A549 (cell line): ENCODE data around the gene ZNF337. TPM values are rescaled to one million over a fixed set of nuclear protein-coding genes. Genes with fewer than 3 reads are reported as not detected.
A peak's percentile ranks its signal among the peaks of the same experiment; 100 is the strongest.

ENCODE experiments used
- ATAC-seq, 2 experiments: fragments of 200-7000 bp in 1 of 2; fragments of >200 bp in 1 of 2; cut with Nextera tagmentation in 1 of 2; cut with Tn5 transposase in 1 of 2; 3 replicates each; pipeline versions ENCODE4 v1.8.0 to v1.9.1; 2018 to 2020; ENCODE audit warnings: mild to moderate bottlenecking in 1 of 2, moderate library complexity in 1 of 2
- CTCF ChIA-PET: fragments of 300-600 bp; sonication (Branson Sonifier 250); formaldehyde crosslinking; extraction: SDS; loops from one replicate; lab custom pipeline; 2021; ENCODE audit warnings: antibody characterized with exemption, inconsistent platforms; lab: Yijun Ruan, JAX
- POLR2A ChIA-PET: fragments of 350-600 bp; formaldehyde crosslinking; extraction: SDS; loops from one replicate; lab custom pipeline; 2021; ENCODE audit warnings: antibody characterized with exemption, inconsistent platforms; lab: Yijun Ruan, JAX
- DNase-seq, 2 experiments: peaks; one replicate each; pipeline versions ENCODE4 v3.0.0 to v3.0.0-alpha.2; 2011 to 2016; ENCODE audit warnings: low read depth in 1 of 2, low spot score in 1 of 2
- FAIRE-seq: peaks from 2 replicates; lab custom pipeline; 2011; peaks lifted over from hg19 to GRCh38; lab: Jason Lieb, UNC
- H3K27ac ChIP-seq, 2 experiments: fragments of >200 bp; sonication (Bioruptor Twin); formaldehyde crosslinking; 3 replicates each; pipeline ENCODE4 v1.5.1; 2016 to 2017
- H3K4me1 ChIP-seq: fragments of >200 bp; sonication (Bioruptor Twin); formaldehyde crosslinking; 3 replicates; pipeline ENCODE4 v1.6.1; 2016
- H3K4me2 ChIP-seq: fragments of >200 bp; sonication (Bioruptor Twin); formaldehyde crosslinking; 3 replicates; pipeline ENCODE4 v1.6.1; 2016
- H3K4me3 ChIP-seq: fragments of >200 bp; sonication (Bioruptor Twin); formaldehyde crosslinking; 3 replicates; pipeline ENCODE4 v1.5.1; 2016
- H3K9me3 ChIP-seq: fragments of >200 bp; sonication (Bioruptor Twin); formaldehyde crosslinking; 3 replicates; pipeline ENCODE4 v1.6.1; 2016
- CBX8 ChIP-seq: fragments of 200-600 bp; sonication (generic); IDR thresholded peaks from 2 replicates; pipeline ENCODE4 v1.6.1; 2016
- CEBPB ChIP-seq, 2 experiments: fragments of >200 bp in 1 of 2; sonication (Bioruptor Twin) in 1 of 2; formaldehyde crosslinking in 1 of 2; IDR thresholded peaks; 2 replicates each; pipeline ENCODE4 v1.6.1; 2012 to 2016
- CHD2 ChIP-seq: fragments of 150-350 bp; IDR thresholded peaks from 2 replicates; pipeline ENCODE4 v1.6.1; 2014; ENCODE audit warnings: low read length; ENCODE audit not compliant: partially characterized antibody
- CHD4 ChIP-seq: fragments of 200-600 bp; sonication (generic); IDR thresholded peaks from 2 replicates; pipeline ENCODE4 v1.6.1; 2016; ENCODE audit warnings: antibody characterized with exemption, mild to moderate bottlenecking, borderline replicate concordance
- EHF ChIP-seq: fragments of 250-450 bp; sonication (Bioruptor Pico); IDR thresholded peaks from 2 replicates; pipeline ENCODE4 v1.5.0; 2020; ENCODE audit warnings: mild to moderate bottlenecking
- EHMT2 ChIP-seq: fragments of 200-600 bp; sonication (generic); IDR thresholded peaks from 2 replicates; pipeline ENCODE4 v1.6.1; 2016; ENCODE audit warnings: antibody characterized with exemption, low read depth, mild to moderate bottlenecking, moderate library complexity
- ESRRA ChIP-seq: fragments of 150-350 bp; IDR thresholded peaks from 2 replicates; pipeline ENCODE4 v1.6.1; 2014; ENCODE audit warnings: mild to moderate bottlenecking, low read length, borderline replicate concordance
- HDAC2 ChIP-seq: fragments of 200-600 bp; sonication (generic); IDR thresholded peaks from 2 replicates; pipeline ENCODE4 v1.6.1; 2016
- HES2 ChIP-seq: fragments of >200 bp; sonication (Bioruptor Twin); formaldehyde crosslinking; IDR thresholded peaks from 2 replicates; pipeline ENCODE4 v1.6.1; 2016
- HOXB5 ChIP-seq: fragments of 250-450 bp; sonication (Bioruptor Pico); IDR thresholded peaks from 2 replicates; pipeline ENCODE4 v1.5.0; 2020; ENCODE audit warnings: mild to moderate bottlenecking, moderate library complexity
- JUN ChIP-seq, 2 experiments: fragments of >200 bp; sonication (Bioruptor Twin); formaldehyde crosslinking; IDR thresholded peaks; 2 replicates in 1 of 2; 3 replicates in 1 of 2; pipeline ENCODE4 v1.6.1; 2016 to 2017
- KDM1A ChIP-seq: fragments of 200-600 bp; sonication (generic); IDR thresholded peaks from 2 replicates; pipeline ENCODE4 v1.6.1; 2016; ENCODE audit warnings: low read depth, mild to moderate bottlenecking
- MAZ ChIP-seq: fragments of 150-350 bp; IDR thresholded peaks from 2 replicates; pipeline ENCODE4 v1.6.1; 2014; ENCODE audit warnings: antibody characterized with exemption, low read depth, low read length, borderline replicate concordance
- MYC ChIP-seq: IDR thresholded peaks from 2 replicates; pipeline ENCODE4 v1.6.1; 2012; ENCODE audit warnings: mild to moderate bottlenecking, inconsistent platforms, low read length, improper control_type of control experiment, borderline replicate concordance
- NPAS2 ChIP-seq: fragments of 250-450 bp; sonication (Bioruptor Pico); IDR thresholded peaks from 2 replicates; pipeline ENCODE4 v1.8.0; 2022; ENCODE audit warnings: mild to moderate bottlenecking, moderate library complexity, borderline replicate concordance
- NR3C1 ChIP-seq: fragments of >200 bp; sonication (Bioruptor Twin); formaldehyde crosslinking; IDR thresholded peaks from 3 replicates; pipeline ENCODE4 v1.6.1; 2017
- POLR2A ChIP-seq: IDR thresholded peaks from 2 replicates; pipeline ENCODE4 v1.6.1; 2012; ENCODE audit warnings: mild to moderate bottlenecking, low read length
- POLR2AphosphoS2 ChIP-seq: conservative IDR thresholded peaks from 2 replicates; pipeline ENCODE4 v1.6.1; 2012; ENCODE audit warnings: low read length, improper control_type of control experiment, inconsistent platforms
- RAD21 ChIP-seq, 2 experiments: fragments of >200 bp in 1 of 2; sonication (Bioruptor Twin) in 1 of 2; formaldehyde crosslinking in 1 of 2; IDR thresholded peaks in 1 of 2; conservative IDR thresholded peaks in 1 of 2; 2 replicates in 1 of 2; 3 replicates in 1 of 2; pipeline ENCODE4 v1.6.1; 2012 to 2018; ENCODE audit warnings: inconsistent platforms in 1 of 2
- RARB ChIP-seq: fragments of 250-450 bp; sonication (Bioruptor Pico); IDR thresholded peaks from 2 replicates; pipeline ENCODE4 v1.8.0; 2021; ENCODE audit warnings: mild to moderate bottlenecking, moderate library complexity
- RCOR1 ChIP-seq: fragments of 150-350 bp; IDR thresholded peaks from 2 replicates; pipeline ENCODE4 v1.6.1; 2014; ENCODE audit warnings: antibody characterized with exemption, low read length, low read depth
- TP53 ChIP-seq: fragments of 250-450 bp; sonication (Bioruptor Pico); IDR thresholded peaks from 2 replicates; pipeline ENCODE4 v1.5.0; 2021; ENCODE audit warnings: mild to moderate bottlenecking, moderate library complexity
- WGBS: methylation state at CpG from one replicate; pipeline ENCODE4 v1.1.6; 2017; ENCODE audit errors: missing lambda C conversion rate; 5-methylcytosine and 5-hydroxymethylcytosine counted together
- polyA plus RNA-seq, 4 experiments: library from polyadenylated mRNA; depleted of rRNA in 3 of 4; stranded (reverse); fragments of >200 nt; fragmentation: RNase III in 1 of 4; extraction: RNeasy Plus Mini Kit Qiagen cat#74134 plus additional on column Dnase treatment in 1 of 4; gene quantifications; 2 replicates in 3 of 4; 3 replicates in 1 of 4; pipeline ENCODE4 v1.2.3, GENCODE V29; 2011 to 2017
- TF ChIP-seq, protein P1 (sequence below): fragments of 450-650 bp; IDR thresholded peaks from 2 replicates; pipeline ENCODE4 v1.6.1; 2014; ENCODE audit warnings: antibody characterized with exemption
- TF ChIP-seq, protein P2 (sequence below): fragments of 200-600 bp; sonication (generic); IDR thresholded peaks from 2 replicates; pipeline ENCODE4 v1.6.1; 2016; ENCODE audit warnings: antibody characterized with exemption, mild to moderate bottlenecking, moderate library complexity
- TF ChIP-seq, protein P3 (sequence below): IDR thresholded peaks from 2 replicates; pipeline ENCODE4 v1.6.1; 2012

Gene ZNF337
- polyA plus RNA-seq, 2 of the 4 experiments (the other 2 are of a cell fraction) = 16.5 to 25.4 TPM

GRCh38 chr20:25672659-25673235 is 23.9 kb downstream of the ZNF337 start:
- no peak overlapping the region for H3K4me2 ChIP-seq
- peaks cover 14% of the 10 kb centered on the region for H3K4me1 ChIP-seq
- ChIA-PET POLR2A (no interaction called here), CTCF (interaction anchor here (1.1 kb wide), 1 partner anchor 22 kb away, joined by 3 read pairs; no protein-coding TSS in a partner anchor)
- FAIRE-seq (no peak), ATAC-seq (no peak), DNase-seq (no peak)
- TF ChIP-seq ESRRA (no peak), JUN (IDR thresholded peaks at IDR 0.05) (0 out of 5 replicates have a peak, but pooled peaks of 1 of the 2 experiments have one; percentile 23)
- WGBS = 96% methylated on average over 4 of the region's 4 CpGs
- no peak overlapping the region for H3K4me3 ChIP-seq
- H3K27ac ChIP-seq = no peak overlapping the region
- H3K9me3 ChIP-seq = no peaks in the 10 kb centered on the region

GRCh38 chr20:25669826-25670422 is 26.7 kb downstream of the ZNF337 start:
- TF ChIP-seq, protein P1, sequence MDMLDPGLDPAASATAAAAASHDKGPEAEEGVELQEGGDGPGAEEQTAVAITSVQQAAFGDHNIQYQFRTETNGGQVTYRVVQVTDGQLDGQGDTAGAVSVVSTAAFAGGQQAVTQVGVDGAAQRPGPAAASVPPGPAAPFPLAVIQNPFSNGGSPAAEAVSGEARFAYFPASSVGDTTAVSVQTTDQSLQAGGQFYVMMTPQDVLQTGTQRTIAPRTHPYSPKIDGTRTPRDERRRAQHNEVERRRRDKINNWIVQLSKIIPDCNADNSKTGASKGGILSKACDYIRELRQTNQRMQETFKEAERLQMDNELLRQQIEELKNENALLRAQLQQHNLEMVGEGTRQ = no peak
- TF ChIP-seq RAD21 (conservative IDR thresholded peaks at IDR 0.05 in 1 of 2, IDR thresholded peaks at IDR 0.05 in 1 of 2) (peak in 1 of 2 experiments; percentile 18; a peak in 1 of 5 replicates), CHD4 (no peak), CEBPB (IDR thresholded peaks at IDR 0.05) (0 out of 4 replicates have a peak, but pooled peaks of 1 of the 2 experiments have one; percentile 23), CHD2 (no peak)
- TF ChIP-seq, protein P2, sequence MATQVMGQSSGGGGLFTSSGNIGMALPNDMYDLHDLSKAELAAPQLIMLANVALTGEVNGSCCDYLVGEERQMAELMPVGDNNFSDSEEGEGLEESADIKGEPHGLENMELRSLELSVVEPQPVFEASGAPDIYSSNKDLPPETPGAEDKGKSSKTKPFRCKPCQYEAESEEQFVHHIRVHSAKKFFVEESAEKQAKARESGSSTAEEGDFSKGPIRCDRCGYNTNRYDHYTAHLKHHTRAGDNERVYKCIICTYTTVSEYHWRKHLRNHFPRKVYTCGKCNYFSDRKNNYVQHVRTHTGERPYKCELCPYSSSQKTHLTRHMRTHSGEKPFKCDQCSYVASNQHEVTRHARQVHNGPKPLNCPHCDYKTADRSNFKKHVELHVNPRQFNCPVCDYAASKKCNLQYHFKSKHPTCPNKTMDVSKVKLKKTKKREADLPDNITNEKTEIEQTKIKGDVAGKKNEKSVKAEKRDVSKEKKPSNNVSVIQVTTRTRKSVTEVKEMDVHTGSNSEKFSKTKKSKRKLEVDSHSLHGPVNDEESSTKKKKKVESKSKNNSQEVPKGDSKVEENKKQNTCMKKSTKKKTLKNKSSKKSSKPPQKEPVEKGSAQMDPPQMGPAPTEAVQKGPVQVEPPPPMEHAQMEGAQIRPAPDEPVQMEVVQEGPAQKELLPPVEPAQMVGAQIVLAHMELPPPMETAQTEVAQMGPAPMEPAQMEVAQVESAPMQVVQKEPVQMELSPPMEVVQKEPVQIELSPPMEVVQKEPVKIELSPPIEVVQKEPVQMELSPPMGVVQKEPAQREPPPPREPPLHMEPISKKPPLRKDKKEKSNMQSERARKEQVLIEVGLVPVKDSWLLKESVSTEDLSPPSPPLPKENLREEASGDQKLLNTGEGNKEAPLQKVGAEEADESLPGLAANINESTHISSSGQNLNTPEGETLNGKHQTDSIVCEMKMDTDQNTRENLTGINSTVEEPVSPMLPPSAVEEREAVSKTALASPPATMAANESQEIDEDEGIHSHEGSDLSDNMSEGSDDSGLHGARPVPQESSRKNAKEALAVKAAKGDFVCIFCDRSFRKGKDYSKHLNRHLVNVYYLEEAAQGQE = no peak
- TF ChIP-seq, all 56 proteins: peak for 2
- Histone ChIP-seq H3K4me3 (no peak overlapping the region), H3K9me3 (no peaks in the 10 kb centered on the region), H3K4me1 (peaks cover 3% of the 10 kb centered on the region; the same call in 1 of the 3 replicates), H3K4me2 (no peak overlapping the region), H3K27ac (no peak overlapping the region; a peak in 1 of 6 replicates)
- CTCF ChIA-PET = no interaction called here
- FAIRE-seq = peak; percentile 70
- POLR2A ChIA-PET = no interaction called here
- peak in 1 of 2 experiments; percentile 48 for DNase-seq
- ATAC-seq = peak; percentile 81 to 85
- WGBS = 64% methylated on average over 7 of the region's 7 CpGs

GRCh38 chr20:25668446-25668845 is 28.2 kb downstream of the ZNF337 start:
- H3K27ac ChIP-seq = no peak overlapping the region
- DNase-seq (no peak), ATAC-seq (no peak)
- 88% methylated on average over 4 of the region's 4 CpGs for WGBS
- no peak overlapping the region for H3K4me3 ChIP-seq
- peaks cover 3% of the 10 kb centered on the region; the same call in 1 of the 3 replicates for H3K4me1 ChIP-seq
- POLR2A ChIA-PET = no interaction called here
- CTCF ChIA-PET = no interaction called here
- TF ChIP-seq HOXB5 (CRISPR knock-in tag) = no peak
- no peak for TF ChIP-seq KDM1A
- no peak for TF ChIP-seq NPAS2 (CRISPR knock-in tag)
- TF ChIP-seq, all 56 proteins: peak for 0
- Histone ChIP-seq H3K4me2 (no peak overlapping the region), H3K9me3 (no peaks in the 10 kb centered on the region)
- no peak for FAIRE-seq

GRCh38 chr20:25659999-25660398 is 36.7 kb downstream of the ZNF337 start:
- Histone ChIP-seq H3K4me2 (no peak overlapping the region), H3K27ac (no peak overlapping the region), H3K9me3 (no peaks in the 10 kb centered on the region), H3K4me1 (no peaks in the 10 kb centered on the region), H3K4me3 (no peak overlapping the region)
- ATAC-seq (no peak), DNase-seq (no peak), FAIRE-seq (no peak)
- CTCF ChIA-PET = interaction anchor here (1.3 kb wide), 1 partner anchor 11 kb away, joined by 5 read pairs; no protein-coding TSS in a partner anchor
- POLR2A ChIA-PET = no interaction called here
- no peak for TF ChIP-seq EHMT2
- no peak for TF ChIP-seq MAZ
- no peak for TF ChIP-seq NR3C1
- TF ChIP-seq HES2 = no peak
- TF ChIP-seq EHF (CRISPR knock-in tag) = no peak
- TF ChIP-seq HOXB5 (CRISPR knock-in tag) = no peak
- TF ChIP-seq TP53 (CRISPR knock-in tag) = no peak
- TF ChIP-seq RARB = no peak
- TF ChIP-seq RCOR1 = no peak
- TF ChIP-seq POLR2AphosphoS2 = no peak
- no peak for TF ChIP-seq HDAC2
- no peak for TF ChIP-seq MYC
- no peak for TF ChIP-seq POLR2A
- TF ChIP-seq CBX8 = no peak
- TF ChIP-seq, protein P3, sequence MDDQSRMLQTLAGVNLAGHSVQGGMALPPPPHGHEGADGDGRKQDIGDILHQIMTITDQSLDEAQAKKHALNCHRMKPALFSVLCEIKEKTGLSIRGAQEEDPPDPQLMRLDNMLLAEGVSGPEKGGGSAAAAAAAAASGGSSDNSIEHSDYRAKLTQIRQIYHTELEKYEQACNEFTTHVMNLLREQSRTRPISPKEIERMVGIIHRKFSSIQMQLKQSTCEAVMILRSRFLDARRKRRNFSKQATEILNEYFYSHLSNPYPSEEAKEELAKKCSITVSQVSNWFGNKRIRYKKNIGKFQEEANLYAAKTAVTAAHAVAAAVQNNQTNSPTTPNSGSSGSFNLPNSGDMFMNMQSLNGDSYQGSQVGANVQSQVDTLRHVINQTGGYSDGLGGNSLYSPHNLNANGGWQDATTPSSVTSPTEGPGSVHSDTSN = no peak
